Hematopoietic multipotent progenitor cell (in vitro differentiated cells): ENCODE data around the gene NAA16. TPM values are rescaled to one million over a fixed set of nuclear protein-coding genes. Genes with fewer than 3 reads are reported as not detected.

Experiments
- DNase-seq, 3 donors: peaks; one replicate each; pipeline ENCODE4 v3.0.0-alpha.2; 2011 to 2015; ENCODE audit warnings: low read depth in 2 of 3, low spot score in 2 of 3
- total RNA-seq: library from RNA; depleted of rRNA; stranded (reverse); fragments of >200 nt; gene quantifications from one replicate; pipeline ENCODE4 v1.2.3, GENCODE V29; 2012

The NAA16 gene
- total RNA-seq, 1 donor = 6.7 TPM

DNA sequence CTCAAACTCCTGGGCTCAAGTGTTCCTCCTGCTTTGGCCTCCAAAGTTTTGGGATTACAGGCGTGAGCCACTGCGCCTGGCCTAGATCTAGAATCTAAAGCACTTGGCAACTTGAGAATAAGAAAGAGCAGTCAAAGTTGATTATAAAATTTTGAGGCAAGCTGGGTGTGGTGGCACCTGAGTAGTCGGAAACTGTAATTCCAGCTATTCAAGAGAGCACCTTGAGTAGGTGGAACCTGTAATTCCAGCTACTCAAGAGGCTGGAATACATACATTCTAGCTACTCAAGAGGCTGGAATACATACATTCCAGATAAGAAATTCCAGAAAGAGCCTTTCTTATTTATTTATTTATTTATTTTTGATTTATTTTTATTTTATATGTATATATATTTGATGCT is 8.3 kb upstream of the NAA16 start:
- no peak for DNase-seq

DNA sequence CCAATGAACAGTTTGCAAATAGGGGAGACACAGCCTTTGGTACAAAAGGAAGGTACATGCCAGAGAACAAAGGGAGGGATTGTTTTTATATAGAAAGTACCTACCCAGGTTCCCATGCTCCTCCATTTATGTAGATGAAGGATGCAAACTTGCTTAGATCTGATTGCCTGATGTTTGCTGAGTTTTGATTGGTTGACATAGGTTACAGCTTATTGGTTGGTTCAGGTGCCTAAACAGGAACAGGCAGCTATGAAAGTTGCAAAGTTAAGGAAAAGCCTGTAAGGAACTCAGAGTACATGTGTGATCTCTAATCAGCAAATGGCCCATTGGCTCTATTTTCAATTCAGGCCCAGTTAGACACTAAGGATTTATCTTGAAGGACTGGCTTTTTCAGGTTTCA is 6.5 kb upstream of the NAA16 start:
- no peak for DNase-seq

DNA sequence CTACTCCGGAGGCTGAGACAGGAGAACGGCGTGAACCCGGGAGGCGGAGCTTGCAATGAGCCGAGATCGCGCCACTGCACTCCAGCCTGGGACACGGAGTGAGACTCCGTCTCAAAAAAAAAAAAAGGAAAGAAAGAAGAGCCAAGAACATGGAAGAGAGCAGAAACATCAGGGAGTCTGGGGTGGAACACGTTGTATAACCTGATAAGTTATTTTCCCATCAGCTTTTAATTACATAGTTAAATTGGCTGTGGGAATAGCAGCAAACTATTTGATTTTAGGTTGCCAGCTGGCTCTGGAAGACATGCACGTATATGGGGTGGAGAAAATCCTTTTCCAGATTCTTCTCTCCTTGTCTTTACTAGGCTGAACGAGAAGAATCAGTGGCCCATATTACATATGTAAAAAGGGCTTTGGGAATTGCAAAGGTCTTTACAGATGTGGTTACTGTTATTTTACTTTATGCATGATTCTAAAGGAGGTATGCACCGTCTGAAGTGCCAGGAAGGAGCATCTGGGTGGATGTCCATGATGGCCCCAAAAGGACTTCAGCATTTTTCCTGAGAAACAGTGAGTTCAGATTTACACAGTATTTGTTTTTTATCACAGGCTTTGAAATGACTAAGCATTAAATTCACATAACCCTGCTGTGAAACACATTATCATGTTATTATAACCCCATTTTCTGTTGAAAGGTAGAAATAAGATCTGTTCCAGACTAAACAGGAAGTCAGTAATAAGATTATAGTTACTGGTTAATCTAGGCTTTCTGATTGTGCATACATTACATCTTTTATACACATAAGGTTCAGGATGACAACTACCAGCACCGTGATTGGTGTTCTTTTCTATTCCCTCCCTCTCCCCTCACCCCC is 4.6 kb upstream of the NAA16 start:
- DNase-seq = no peak

DNA sequence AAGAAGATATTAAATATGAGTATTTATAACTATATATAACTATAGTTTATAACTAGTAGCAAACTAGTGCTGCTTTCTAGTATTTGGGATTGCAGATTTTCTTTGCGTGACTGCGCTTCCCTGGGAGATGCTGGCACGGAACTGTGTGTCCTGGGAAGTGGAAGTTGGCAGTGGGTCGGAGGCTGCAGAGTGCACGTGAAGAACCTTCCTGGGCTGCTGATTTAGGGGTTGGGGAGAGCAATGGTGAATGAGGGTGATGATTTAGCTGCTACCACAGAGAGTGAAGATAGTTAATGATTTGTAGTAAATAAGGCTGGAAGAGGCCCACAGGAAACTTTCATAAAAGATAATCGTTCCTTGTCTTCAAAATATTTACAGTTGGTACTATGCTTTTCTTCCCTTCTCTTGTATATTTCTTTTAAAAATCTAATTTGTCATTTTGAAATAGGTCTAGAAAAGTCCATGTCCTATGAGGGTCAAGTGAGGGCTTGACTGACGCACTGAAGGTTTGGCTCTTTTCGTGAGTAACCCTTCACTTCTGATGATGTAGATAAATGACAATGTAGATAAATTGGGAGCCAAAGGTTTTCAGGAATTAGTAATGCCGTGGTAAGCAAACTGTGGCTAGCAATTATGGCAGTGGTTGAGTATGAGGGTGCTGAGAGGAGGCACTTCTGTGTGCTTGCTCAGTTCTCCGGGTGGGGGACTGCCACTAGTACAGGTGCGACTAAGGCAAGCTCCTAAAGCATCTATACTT is 3.0 kb upstream of the NAA16 start:
- no peak for DNase-seq

DNA sequence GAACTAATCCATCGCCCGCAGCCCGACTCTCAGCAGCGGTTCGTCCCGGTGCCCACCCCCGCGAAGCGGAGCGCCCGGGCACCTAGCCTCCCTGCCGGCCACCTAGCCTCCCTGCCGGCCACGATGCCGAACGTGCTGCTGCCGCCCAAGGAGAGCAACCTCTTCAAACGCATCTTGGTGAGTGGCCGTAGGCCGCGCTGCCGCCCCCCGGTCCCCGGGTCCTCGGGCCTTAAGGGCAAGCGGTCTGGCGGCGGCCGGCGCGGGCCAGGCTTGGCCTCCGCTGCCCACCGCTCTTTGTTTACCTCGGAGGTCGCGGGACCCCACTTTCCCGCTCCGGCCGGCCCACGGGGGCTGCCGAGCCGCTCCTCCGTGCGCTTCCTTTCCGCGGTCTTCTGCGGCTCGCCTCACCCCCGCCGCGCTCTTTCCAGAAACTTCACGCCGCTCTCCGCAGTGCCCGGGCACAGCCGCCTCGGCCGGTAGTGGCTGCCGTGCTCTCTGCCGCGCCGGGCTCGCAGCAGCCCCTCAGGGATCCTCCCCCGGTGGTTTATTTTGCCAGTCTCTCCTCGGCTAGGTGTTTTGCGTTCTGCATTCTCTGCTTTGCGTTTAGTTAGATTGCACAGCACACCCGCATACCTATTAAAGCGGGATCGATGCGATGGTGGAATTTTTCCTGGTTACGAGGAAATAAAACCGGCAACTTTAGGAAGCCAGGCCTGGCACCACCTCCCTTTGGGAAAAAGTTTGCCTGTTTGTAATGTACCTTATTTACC is 524 bp downstream of the NAA16 start:
- DNase-seq = peak; percentile 16 to 42 (median 37)

DNA sequence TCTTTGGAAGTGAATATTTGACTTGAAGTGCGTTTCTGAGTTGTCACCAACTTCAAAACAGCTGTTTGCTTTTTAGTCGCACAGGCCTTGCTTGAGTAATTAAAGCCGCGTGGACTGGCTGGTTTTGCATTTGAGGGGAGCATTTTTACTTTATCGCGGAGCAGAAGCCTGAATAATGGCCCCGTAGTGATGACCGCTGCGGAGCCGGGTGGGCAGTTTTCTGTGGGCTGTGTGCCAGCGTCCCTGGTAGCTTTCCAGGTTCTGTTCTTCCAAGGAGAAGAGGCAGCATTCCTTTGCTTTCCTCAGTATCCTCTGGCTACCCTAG is 1.1 kb downstream of the NAA16 start:
- peak in 1 of 3 donors; percentile 17 for DNase-seq

DNA sequence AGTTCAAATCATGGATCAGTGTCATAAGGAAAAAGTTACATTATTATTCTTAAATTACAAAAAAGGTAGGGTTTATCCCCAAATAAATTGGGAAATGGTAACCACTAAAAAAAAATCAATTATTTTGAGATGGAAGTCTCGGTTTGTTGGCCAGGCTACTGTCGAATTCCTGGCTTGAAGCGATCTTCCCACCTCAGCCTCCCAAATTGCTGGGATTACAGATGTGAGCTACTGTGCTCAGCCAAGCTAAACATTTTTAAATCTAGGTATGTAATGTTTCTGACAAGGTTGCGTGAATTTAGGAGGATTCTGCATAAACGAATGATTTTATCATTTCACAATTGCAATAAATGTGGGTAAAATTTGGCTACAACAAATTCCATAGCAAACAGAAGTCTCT is 2.0 kb downstream of the NAA16 start:
- DNase-seq = no peak

DNA sequence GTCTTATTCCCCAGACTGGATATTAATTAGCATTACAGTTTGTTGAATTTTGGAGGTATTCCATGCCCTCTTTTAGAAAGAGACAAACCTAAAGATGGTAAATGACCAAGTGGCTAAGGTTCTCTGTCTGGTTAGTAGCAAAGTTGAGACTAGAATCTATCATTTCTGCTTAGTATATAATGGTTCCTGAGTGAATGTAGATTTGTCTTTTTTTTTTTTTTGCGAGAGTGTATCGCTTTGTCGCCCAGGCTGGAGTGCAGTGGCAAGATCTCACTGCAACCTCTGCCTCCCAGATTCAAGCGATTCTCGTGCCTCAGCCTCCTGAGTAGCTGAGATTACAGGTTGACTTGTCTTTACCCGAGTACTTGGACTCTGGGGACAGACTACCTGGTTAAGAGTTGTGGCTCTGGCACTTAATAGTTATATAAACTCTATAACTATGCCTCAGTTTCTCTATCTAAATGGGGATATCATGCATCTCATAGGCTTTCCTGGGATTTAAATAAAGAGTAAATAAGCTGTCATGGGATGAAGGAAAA is 2.7 kb downstream of the NAA16 start:
- no peak for DNase-seq

DNA sequence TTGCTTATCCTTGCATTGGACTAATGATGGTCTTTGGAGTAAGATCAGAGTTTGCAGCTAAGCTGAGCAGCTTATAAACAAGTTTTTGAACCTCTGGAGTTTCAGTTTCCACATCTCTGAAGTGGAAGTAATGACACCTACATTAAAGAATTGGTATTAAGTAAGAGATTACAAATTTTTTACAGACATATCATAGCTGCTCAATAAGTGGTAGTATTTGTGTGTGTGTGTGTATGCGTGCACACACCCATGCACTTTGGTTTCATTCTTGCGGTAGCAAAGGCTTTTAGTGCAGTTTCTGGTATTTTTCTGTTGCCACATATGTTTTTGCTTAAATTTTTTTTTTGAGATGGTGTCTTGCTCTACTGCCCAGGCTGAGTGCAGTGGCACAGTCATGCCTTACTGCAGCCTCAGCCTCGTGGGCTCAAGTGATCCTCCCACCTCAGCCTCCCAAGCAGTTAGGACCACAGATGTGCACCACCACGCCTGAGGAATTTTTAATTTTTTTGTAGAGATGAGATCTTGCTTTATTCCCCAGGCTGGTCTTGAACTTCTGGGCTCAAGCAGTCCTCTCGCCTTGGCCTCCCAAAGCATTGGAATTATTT is 4.5 kb downstream of the NAA16 start:
- DNase-seq = no peak

DNA sequence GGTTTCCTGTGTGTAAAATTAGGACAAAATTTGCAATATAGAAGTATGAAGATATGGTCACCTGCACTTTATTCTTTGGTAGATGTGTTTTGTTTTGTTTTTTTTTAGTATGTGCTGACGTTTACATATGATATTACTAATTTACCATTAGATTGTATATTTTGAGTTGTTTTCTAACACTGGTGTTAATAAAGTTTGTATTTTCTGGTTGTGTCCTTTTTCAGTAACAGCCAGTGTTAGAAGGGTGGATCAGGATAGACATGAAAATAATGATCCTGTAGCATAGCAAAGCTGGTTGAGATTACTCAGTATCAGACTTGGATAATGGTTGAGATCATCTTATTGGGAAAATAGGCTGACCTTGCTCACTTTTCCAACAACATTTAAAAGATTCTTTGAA is 6.2 kb downstream of the NAA16 start:
- no peak for DNase-seq

DNA sequence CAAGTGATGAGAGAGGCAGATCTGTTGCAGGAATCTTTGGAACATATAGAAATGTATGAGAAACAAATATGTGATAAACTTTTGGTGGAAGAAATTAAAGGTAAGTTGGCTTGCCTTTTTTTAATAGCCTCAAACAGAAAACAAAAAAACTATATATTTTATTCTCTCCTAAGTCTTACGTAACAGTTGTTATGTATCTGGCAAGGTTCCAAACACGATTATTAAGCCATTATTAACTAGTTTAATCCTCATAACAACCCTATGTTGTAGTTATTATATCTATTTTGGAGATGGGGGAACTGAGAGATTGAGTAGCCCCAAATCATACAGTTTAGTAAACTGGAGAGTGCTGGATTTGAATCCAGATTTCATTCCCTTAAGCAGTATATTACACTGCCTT is 14.7 kb downstream of the NAA16 start:
- no peak for DNase-seq

DNA sequence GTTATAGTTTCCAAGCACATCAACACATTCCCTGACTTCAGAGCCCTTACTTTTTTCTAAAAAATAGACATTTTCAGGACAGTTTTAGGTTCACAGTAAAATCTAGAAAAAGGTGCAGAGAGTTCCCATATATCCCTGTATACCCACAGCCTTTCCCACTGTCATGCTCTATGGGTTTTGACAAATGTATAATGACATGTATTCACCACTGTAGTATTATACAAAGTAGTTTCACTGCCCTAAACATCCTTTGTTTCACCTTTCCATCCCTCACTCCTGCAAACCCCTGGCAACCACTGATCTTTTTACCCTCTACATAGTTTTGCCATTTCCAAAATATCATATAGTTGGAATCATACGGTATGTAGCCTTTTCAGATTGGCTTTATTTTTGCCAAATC is 15.6 kb downstream of the NAA16 start:
- no peak for DNase-seq

DNA sequence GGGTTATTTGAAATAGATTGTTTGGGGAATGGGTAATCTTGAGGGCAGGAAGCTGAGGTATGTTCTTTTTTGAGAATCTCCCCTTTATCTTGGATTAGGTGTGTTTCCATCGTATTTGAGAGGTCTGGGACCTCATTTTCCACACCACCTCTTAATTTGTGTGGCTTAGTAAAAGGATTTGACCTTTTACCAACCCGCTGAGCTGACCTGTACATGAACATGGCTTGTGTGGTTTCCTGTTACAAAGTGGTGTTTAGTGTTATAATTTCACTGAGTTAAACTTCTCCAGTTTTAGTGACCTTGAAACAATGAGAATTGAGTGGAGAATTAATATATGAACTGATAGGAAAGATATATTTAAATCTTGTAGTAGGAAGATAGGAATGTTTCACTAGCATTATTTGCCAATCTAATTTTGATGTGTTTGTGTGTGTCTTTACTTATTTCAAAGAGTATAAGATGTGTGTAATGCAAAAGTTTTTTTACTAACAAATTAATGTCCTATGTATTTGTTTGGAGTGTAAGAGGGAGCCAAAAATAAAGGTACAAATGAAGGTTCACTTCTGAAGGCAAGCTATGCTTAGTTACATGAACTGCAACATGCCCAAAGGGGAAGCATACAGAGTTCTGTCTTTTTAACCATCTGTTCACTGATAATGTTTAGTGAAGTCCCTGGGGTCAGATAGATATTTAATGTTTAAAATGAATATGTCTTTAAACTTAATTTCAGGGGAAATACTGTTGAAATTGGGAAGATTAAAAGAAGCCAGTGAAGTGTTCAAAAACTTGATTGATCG is 17.1 kb downstream of the NAA16 start:
- no peak for DNase-seq

DNA sequence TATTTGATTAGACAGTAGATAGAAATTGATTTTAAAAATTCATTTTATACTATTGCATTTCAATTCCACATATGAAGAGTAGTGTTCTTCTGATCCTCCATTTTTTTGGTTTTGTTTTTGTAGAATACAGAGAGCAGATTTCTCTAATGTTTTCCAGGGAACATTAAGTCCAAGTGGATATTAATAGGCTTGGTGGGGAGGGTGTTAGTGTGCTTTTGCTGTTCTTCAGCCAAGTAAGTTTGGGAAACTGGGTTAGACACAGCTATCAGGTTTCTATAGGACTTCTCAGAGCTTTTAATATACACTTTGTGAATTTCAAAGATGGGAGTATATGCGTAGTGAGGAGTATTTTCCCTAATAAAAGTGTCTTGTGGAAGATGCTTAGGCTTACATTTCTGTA is 21.8 kb downstream of the NAA16 start:
- DNase-seq = no peak

DNA sequence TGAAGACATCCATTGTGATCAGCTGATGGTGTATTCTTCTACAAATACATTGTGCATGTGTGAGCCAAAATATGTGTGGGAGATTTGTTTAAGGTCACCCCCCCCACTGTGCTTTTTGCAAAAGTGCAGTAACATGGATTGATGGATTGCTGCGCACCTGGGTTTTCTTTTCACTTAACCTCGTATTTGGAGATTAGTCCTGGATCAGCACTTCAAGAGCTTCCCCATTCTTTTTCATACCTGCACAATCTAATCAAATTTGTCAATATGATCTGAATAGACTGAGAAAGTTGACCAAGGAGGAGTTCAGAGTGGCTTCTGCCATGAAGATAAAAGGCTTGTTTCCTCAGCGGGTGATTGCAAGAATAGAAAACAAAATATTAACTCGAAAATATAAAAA is 23.7 kb downstream of the NAA16 start:
- no peak for DNase-seq

DNA sequence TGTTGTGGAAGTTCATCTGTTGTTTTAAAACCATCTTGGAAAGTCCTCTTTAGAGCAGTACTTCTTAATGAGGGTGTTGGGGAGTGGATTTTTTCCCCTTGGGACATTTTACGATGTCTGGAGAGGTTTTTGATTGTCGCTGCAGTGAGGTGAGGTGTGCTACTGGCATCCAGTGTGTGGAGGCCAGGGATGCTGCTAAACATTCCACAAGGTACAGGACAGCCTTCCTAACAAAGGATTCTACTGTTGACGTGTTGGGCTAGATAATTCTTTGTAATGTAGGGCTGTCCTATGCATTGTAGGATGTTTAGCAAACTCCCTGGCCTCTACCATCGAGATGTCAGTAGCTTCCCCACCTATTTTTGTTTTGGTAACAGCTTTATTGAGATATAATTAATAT is 33.3 kb downstream of the NAA16 start:
- DNase-seq = no peak

DNA sequence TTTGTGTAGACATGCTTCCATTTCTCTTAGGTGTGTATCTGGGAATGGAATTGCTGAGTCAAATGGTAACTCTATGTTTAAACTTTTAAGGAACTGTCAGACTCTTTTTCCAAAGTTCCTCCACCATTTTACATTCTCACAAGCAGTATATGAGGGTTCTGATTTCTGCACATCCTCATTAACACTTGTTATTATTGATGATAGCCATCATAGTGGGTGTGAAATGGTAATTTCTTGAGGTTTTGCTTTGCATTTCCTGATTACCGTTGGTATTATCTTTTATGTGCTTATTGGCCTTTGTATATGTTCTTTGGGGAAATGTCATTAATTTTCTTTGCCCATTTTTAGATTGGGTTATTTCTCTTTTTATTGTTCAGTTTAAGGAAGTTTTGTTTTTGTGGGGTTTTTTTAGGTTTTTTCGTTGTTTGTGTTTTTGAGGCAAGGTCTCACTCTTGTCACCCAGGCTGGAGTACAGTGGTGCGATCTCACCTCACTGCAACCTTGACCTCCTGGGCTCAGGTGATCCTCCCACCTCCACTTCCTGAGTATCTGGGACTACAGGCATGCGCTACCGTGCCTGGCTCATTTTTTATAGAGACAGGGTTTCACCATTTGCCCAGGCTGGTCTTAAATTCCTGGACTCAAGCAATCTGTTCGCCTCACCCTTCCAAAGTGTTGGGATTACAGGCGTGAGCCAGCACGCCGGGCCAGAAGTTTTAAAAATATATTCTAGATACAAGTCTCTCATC is 34.3 kb downstream of the NAA16 start:
- DNase-seq = no peak

DNA sequence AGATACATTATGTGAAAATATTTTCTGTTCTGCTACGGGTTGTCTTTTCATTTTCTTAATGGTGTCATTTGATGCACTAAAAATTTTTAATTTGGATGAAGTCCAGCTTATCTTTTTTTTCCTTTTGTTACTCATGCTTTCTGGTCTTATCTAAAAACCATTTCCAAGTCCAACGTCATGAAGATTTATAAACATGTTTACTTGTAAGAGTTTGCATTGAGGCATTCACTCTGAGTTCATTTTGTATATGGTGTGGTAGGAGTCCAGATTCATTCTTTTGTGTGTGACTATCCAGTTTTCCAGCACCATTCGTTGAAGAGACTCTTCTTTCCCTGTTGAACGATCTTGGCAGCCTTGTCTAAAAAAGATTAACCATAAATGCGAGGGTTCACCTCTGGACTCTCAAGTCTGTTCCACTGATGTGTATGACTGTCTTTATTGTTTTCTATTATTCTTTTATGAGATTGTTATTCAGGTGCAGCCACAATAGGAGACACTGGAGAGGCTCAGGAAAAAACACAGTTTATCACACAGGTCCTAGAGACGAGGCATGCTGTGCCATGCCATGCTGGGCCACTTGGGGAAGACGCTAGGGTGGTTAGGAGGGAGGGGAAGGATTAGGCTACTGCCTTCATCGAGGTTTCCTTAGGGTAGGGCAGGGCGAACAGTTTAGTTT is 35.0 kb downstream of the NAA16 start:
- DNase-seq = no peak
